Measurements from ENCODE around the gene ATG16L2.

- TF ChIP-seq PPARA (CRISPR knock-in tag; IDR thresholded peaks at IDR 0.05; ENCODE audit: borderline replicate concordance) (no peak), POU6F1 (CRISPR knock-in tag; IDR thresholded peaks at IDR 0.05; ENCODE audit: borderline replicate concordance, low read depth) (no peak), TSHZ2 (CRISPR knock-in tag; IDR thresholded peaks at IDR 0.05) (no peak), ZC3H10 (CRISPR knock-in tag; IDR thresholded peaks at IDR 0.05) (no peak), ISL1 (CRISPR knock-in tag; IDR thresholded peaks at IDR 0.05) (no peak), GLIS3 (CRISPR knock-in tag; IDR thresholded peaks at IDR 0.05) (no peak), CSDC2 (CRISPR knock-in tag; IDR thresholded peaks at IDR 0.05) (no peak), ZFP30 (CRISPR knock-in tag; IDR thresholded peaks at IDR 0.05) (no peak), ZNF70 (CRISPR knock-in tag; IDR thresholded peaks at IDR 0.05) (no peak), PATZ1 (CRISPR knock-in tag; IDR thresholded peaks at IDR 0.05; ENCODE audit: borderline replicate concordance) (no peak), CSRNP3 (CRISPR knock-in tag; IDR thresholded peaks at IDR 0.05) (no peak), ARNTL (CRISPR knock-in tag; IDR thresholded peaks at IDR 0.05; ENCODE audit: borderline replicate concordance, low read depth) (no peak)
Measured at GRCh38 chr11:72816404-72816990, 2.3 kb downstream of the ATG16L2 start.
